Measurements from ENCODE around the gene CSAG2.
"Not testable (repeated sequence)": the region's sequence is repeated elsewhere in the genome, so short reads cannot be mapped to it uniquely, and the experiment has no call there.

DNA sequence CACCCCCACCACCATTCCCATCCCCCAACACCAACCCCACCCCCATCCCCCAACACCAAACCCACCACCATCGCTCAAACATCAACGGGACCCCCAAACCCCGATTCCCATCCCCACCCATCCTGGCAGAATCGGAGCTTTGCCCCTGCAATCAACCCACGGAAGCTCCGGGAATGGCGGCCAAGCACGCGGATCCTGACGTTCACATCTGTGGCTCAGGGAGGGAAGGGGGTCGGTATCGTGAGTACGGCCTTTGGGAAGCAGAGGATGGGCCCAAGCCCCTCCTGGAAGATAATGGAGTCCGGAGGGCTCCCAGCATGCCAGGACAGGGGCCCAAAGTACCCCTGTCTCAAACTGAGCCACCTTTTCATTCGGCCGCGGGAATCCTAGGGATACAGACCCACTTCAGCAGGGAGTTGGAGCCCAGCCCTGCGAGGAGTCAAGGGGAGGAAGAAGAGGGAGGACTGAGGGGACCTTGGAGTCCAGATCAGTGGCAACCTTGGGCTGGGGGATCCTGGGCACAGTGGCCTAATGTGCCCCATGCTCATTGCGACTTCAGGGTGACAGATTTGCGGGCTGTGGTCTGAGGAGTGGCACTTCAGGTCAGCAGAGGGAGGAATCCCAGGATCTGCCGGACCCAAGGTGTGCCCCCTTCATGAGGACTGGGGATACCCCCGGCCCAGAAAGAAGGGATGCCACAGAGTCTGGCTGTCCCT is 25.2 kb upstream of the CSAG2 start:
- TF ChIP-seq EZH2 (IDR thresholded peaks at IDR 0.05); POLR2AphosphoS5 (IDR thresholded peaks at IDR 0.05; ENCODE audit: borderline replicate concordance, low read depth, low read length): not testable (repeated sequence)

Data from SK-N-MC (cell line).